Activated CD8-positive, alpha-beta memory T cell treated with anti-CD3 and anti-CD28 coated beads, Interleukin-2, amount 50 U/mL, for 1 hour (primary cell): ENCODE data around the gene HAGHL.
"Not testable (repeated sequence)": the region's sequence is repeated elsewhere in the genome, so short reads cannot be mapped to it uniquely, and the experiment has no call there.

Source experiments
- DNase-seq: peaks from one replicate; pipeline ENCODE4 v3.0.0-alpha.2; 2020; ENCODE audit errors: extremely low read depth

The HAGHL gene

GRCh38 chr16:770411-770810, 43.5 kb downstream of the HAGHL start:
- DNase-seq: no peak

- no peak for DNase-seq
Observed at GRCh38 chr16:772959-773358, 46.1 kb downstream of the HAGHL start.

- no peak for DNase-seq
Observed at GRCh38 chr16:774086-775001, 47.4 kb downstream of the HAGHL start.

- no peak for DNase-seq
Observed at GRCh38 chr16:775236-775796, 48.4 kb downstream of the HAGHL start.

- not testable (repeated sequence) for DNase-seq
Observed at GRCh38 chr16:776298-776697, 49.4 kb downstream of the HAGHL start.

- DNase-seq: no peak
Observed at GRCh38 chr16:776824-777223, 49.9 kb downstream of the HAGHL start.

GRCh38 chr16:777826-778225, 50.9 kb downstream of the HAGHL start:
- no peak for DNase-seq

- DNase-seq: no peak
Observed at GRCh38 chr16:778447-778846, 51.5 kb downstream of the HAGHL start.

- DNase-seq: no peak
Observed at GRCh38 chr16:778909-779527, 52.1 kb downstream of the HAGHL start.
